ENCODE measurements around the gene RSPH1.

- TF ChIP-seq, protein P1, sequence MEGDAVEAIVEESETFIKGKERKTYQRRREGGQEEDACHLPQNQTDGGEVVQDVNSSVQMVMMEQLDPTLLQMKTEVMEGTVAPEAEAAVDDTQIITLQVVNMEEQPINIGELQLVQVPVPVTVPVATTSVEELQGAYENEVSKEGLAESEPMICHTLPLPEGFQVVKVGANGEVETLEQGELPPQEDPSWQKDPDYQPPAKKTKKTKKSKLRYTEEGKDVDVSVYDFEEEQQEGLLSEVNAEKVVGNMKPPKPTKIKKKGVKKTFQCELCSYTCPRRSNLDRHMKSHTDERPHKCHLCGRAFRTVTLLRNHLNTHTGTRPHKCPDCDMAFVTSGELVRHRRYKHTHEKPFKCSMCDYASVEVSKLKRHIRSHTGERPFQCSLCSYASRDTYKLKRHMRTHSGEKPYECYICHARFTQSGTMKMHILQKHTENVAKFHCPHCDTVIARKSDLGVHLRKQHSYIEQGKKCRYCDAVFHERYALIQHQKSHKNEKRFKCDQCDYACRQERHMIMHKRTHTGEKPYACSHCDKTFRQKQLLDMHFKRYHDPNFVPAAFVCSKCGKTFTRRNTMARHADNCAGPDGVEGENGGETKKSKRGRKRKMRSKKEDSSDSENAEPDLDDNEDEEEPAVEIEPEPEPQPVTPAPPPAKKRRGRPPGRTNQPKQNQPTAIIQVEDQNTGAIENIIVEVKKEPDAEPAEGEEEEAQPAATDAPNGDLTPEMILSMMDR (IDR thresholded peaks at IDR 0.05): no peak
- no peak for TF ChIP-seq POLR2A (IDR thresholded peaks at IDR 0.05)
Measured at GRCh38 chr21:42475526-42476387, 20.3 kb downstream of the RSPH1 start.
